ENCODE data around the gene MECP2. TPM values are rescaled to one million over a fixed set of nuclear protein-coding genes. Genes with fewer than 3 reads are reported as not detected.
"Not testable (repeated sequence)": the region's sequence is repeated elsewhere in the genome, so short reads cannot be mapped to it uniquely, and the experiment has no call there.

Gene MECP2
- total RNA-seq, 4 donors from 2014 or later = 47.7 to 93.3 (median 61.1) TPM

DNA sequence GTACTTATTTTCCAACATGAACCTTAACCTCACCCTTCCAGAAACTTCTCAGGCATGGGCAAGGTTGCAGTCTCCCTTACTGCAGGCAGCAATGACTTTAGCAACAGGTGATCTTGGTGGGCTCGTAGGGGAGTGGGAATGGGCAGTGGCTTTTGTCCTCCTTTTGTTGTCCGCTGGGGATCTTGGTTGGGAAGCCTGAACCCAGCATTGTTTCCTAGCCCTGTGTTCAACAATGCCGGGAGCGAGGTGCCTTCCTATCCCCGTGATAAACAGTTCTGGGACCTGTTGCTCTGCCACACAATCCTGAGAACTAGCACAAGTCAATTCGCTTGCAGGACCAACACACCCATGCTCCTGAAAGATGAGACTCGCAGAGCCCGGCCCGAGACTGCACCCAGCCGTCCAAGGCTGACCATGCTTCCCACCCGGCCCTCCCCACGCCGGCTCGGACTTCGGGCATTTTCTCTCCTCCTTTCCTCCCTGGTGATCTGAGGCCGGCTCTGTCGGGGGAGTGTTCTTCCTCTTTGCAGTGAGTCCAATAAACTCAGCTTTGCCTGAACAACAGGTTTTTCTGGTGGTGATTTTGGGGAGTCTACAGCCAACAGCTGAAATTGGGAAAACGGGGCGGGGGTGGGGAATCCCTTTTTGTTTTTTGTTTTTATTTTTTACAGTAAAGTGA, 98.0 kb downstream of the MECP2 start:
- Histone ChIP-seq H3K27ac (no peak overlapping the region), H3K4me1 (peaks cover 0 to 4% of the 10 kb centered on the region in 2 donors), H3K27me3 (no peaks in the 10 kb centered on the region), H3K4me3 (replicated peaks in 1 of 3) (no peak overlapping the region), H3K9me3 (no peaks in the 10 kb centered on the region), H3K36me3 (no peaks in the 10 kb centered on the region)
- intact Hi-C loops (cut with DNase I) = no loop called here
- TF ChIP-seq, protein P1, sequence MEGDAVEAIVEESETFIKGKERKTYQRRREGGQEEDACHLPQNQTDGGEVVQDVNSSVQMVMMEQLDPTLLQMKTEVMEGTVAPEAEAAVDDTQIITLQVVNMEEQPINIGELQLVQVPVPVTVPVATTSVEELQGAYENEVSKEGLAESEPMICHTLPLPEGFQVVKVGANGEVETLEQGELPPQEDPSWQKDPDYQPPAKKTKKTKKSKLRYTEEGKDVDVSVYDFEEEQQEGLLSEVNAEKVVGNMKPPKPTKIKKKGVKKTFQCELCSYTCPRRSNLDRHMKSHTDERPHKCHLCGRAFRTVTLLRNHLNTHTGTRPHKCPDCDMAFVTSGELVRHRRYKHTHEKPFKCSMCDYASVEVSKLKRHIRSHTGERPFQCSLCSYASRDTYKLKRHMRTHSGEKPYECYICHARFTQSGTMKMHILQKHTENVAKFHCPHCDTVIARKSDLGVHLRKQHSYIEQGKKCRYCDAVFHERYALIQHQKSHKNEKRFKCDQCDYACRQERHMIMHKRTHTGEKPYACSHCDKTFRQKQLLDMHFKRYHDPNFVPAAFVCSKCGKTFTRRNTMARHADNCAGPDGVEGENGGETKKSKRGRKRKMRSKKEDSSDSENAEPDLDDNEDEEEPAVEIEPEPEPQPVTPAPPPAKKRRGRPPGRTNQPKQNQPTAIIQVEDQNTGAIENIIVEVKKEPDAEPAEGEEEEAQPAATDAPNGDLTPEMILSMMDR (IDR thresholded peaks at IDR 0.05) = no peak
- TF ChIP-seq POLR2A (IDR thresholded peaks at IDR 0.05) = no peak
- DNase-seq = no peak
- WGBS, 2 donors = 48 to 59% methylated on average over 13 to 15 of the region's 19 CpGs

DNA sequence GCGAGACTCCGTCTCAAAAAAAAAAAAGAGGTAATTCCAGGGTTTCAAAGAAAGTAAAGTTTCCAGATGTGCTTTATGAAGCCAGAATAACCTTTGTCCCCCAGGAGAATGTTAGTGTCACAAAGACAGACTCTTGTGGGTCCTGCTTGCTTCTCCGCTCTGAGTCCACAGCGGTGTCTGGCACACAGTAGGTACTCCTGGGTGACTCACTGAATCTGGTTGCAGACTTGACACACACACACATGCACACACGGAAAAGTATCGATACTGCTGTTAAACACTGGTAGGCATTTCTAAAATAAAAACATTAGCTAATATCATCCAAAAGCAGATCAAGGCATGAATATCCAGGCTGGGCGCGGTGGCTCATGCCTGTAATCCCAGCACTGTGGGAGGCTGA, 102.0 kb downstream of the MECP2 start:
- Histone ChIP-seq H3K4me1 (no peaks in the 10 kb centered on the region), H3K9me3 (no peaks in the 10 kb centered on the region), H3K27ac (no peak overlapping the region), H3K27me3 (no peaks in the 10 kb centered on the region), H3K36me3 (no peaks in the 10 kb centered on the region), H3K4me3 (replicated peaks in 1 of 3) (no peak overlapping the region)
- DNase-seq = no peak
- TF ChIP-seq, protein P1 (IDR thresholded peaks at IDR 0.05) = no peak
- no peak for TF ChIP-seq POLR2A (IDR thresholded peaks at IDR 0.05)
- intact Hi-C loops (cut with DNase I) = no loop called here
- 96 to 98% methylated on average over 5 to 8 of the region's 8 CpGs for WGBS, 2 donors

DNA sequence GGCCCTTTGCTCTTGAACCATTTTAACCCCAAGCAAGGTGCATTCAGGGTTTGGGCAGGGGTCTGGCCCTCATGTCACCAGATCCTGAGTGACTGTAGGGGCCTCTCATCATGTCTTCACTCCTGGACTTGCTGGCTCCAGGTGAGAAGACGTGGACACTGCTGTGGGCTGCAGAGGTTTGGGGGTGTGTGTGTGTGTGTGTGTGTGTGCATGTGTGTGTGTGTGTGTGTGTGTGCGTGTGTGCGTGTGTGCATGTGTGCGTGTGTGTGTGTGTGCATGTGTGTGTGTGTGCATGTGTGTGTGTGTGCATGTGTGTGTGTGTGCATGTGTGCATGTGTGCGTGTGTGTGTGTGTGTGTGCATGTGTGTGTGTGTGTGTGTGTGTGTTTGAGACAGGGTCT, 103.1 kb downstream of the MECP2 start:
- DNase-seq; H3K27ac ChIP-seq; H3K9me3 ChIP-seq; H3K4me3 ChIP-seq (replicated peaks in 1 of 3); H3K4me1 ChIP-seq; intact Hi-C loops (cut with DNase I); H3K36me3 ChIP-seq; H3K27me3 ChIP-seq: not testable (repeated sequence)
- 33 to 100% methylated on average over 1 of the region's 5 CpGs for WGBS, 2 donors

DNA sequence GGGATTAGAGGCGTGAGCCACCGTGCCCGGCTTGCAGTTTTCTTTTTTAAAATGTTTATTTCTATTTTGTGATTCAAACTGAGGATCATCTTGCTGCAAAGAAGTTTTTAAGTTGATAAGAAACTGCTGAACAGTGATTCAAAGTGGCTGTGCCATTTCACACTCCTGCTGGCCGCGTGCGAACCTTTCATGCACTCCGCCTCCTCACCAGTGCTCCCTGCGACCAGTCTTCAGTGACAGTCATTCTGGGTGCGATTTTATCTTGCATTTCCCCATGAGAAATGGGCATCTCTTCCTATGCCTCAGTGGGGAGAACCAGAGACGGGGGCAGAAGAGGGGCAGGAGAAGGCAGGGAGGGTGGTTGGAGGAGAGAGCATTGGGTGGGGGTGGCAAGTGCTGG, 103.5 kb downstream of the MECP2 start:
- Histone ChIP-seq H3K27ac (no peak overlapping the region), H3K4me3 (replicated peaks in 1 of 3) (no peak overlapping the region), H3K27me3 (no peaks in the 10 kb centered on the region), H3K36me3 (no peaks in the 10 kb centered on the region), H3K4me1 (no peaks in the 10 kb centered on the region), H3K9me3 (no peaks in the 10 kb centered on the region)
- TF ChIP-seq, protein P1 (IDR thresholded peaks at IDR 0.05) = no peak
- no peak for TF ChIP-seq POLR2A (IDR thresholded peaks at IDR 0.05)
- 89 to 94% methylated on average over 10 of the region's 10 CpGs for WGBS, 2 donors
- DNase-seq = no peak
- intact Hi-C loops (cut with DNase I) = no loop called here

DNA sequence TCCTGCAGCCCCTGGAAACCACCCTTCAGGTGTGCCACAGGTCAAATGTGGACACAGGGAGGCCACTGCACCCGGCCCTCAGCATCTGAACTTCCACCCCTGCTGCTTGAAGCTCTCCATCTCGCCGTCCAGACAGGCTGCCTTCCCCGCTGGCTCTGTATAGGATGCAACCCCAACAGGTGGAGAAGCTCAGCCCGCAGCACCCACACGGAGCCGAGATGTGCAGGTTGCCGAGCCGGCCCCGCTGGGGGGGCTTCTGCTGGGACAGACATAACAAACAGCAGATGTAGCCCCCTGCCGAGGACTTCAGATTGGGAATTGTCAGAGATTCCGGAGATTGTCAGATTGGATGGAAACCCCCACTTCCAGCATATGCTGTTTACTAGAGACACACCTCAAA, 104.4 kb downstream of the MECP2 start:
- Histone ChIP-seq H3K4me3 (replicated peaks in 1 of 3) (no peak overlapping the region), H3K9me3 (no peaks in the 10 kb centered on the region), H3K4me1 (no peaks in the 10 kb centered on the region), H3K36me3 (no peaks in the 10 kb centered on the region), H3K27me3 (no peaks in the 10 kb centered on the region), H3K27ac (no peak overlapping the region)
- TF ChIP-seq, protein P1 (IDR thresholded peaks at IDR 0.05) = no peak
- no peak for TF ChIP-seq POLR2A (IDR thresholded peaks at IDR 0.05)
- DNase-seq = no peak
- intact Hi-C loops (cut with DNase I) = no loop called here
- WGBS, 2 donors = 84 to 97% methylated on average over 4 to 7 of the region's 12 CpGs

All from thyroid gland (tissue), 4 donors.